ENCODE data around the gene IGLON5.

The IGLON5 gene

DNA sequence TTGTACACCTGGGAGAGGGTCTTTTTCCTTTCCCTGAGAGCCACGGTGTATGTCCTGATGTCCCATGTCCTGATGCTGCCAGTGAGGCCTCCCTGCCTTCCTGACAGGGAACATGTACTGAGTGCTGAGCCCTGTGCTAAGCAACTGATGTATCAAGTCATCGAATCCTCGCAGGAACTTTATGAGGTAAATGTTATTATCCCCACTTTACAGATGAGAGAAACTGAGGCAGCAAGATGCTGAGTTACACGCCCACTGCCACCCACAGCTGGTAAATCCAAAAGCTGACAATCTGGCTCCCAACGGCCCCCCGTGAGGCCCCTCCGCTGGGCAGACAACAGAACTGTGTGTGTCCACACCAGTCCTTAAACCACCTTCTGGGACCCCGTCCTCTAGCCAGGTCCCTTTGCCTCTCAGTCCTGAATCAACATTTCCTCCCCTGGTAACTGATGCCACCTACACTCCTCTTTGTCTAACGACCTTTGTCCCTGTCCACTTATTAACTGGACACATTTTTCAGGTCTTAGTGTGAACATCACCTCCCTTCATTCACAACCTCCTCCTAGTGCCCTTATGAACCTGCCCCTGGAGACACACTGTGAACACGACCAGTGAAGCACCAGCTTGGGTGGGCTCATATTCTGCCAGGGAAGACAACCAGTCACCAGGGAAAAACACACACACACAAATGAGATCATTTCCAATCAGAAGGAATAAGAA, 35.9 kb downstream of the IGLON5 start:
- in situ Hi-C loops (cut with MboI; ENCODE audit: low pct_unique_long_range_greater_than_20kb, low sequenced_read_pairs, unreplicated experiment), result loop anchor here (25.0 kb wide), 1 partner anchor 315 kb away; no protein-coding TSS in a partner anchor
- TF ChIP-seq, protein P1, sequence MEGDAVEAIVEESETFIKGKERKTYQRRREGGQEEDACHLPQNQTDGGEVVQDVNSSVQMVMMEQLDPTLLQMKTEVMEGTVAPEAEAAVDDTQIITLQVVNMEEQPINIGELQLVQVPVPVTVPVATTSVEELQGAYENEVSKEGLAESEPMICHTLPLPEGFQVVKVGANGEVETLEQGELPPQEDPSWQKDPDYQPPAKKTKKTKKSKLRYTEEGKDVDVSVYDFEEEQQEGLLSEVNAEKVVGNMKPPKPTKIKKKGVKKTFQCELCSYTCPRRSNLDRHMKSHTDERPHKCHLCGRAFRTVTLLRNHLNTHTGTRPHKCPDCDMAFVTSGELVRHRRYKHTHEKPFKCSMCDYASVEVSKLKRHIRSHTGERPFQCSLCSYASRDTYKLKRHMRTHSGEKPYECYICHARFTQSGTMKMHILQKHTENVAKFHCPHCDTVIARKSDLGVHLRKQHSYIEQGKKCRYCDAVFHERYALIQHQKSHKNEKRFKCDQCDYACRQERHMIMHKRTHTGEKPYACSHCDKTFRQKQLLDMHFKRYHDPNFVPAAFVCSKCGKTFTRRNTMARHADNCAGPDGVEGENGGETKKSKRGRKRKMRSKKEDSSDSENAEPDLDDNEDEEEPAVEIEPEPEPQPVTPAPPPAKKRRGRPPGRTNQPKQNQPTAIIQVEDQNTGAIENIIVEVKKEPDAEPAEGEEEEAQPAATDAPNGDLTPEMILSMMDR (IDR thresholded peaks at IDR 0.05; ENCODE audit: extremely low read depth, insufficient read depth, missing control alignments), result no peak
- DNase-seq (ENCODE audit: low spot score), result no peak

DNA sequence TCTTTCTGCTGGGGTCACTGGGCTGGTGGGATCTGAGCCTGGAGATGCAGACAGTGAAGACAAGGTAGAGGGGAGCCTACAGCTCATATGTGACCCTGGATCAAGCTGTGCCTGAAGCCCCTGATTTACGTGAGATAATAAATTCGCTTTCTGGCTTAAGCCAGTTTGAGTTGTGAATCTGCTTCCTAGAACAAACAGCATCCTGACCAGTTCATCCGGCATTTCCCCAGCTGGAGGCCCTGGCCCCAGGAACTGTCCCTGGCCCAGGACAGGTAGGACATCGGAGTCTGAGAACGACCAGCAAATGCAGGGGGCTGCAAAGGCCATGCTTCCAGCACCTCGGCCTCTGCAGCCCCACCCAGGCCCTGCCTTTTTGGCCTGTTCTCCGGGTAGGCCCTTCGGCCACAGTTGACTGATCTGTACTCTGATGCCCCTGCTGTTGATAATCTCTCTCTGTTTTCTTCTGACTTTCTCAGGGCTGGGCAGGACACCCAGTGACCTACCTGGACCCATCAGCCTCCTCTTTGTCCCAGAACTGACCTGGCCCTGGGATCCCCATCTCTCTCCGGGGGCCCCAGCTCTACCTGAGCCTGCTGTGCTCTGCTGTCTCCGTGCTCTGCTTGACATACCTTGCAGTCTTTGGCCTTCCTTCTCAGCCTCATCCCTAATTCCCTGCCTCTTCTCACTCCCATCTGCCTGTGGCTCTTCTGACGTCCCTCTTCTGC, 40.0 kb downstream of the IGLON5 start:
- TF ChIP-seq, protein P1 (IDR thresholded peaks at IDR 0.05; ENCODE audit: extremely low read depth, insufficient read depth, missing control alignments), result no peak
- in situ Hi-C loops (cut with MboI; ENCODE audit: low pct_unique_long_range_greater_than_20kb, low sequenced_read_pairs, unreplicated experiment), result no loop called here
- no peak for DNase-seq (ENCODE audit: low spot score)

DNA sequence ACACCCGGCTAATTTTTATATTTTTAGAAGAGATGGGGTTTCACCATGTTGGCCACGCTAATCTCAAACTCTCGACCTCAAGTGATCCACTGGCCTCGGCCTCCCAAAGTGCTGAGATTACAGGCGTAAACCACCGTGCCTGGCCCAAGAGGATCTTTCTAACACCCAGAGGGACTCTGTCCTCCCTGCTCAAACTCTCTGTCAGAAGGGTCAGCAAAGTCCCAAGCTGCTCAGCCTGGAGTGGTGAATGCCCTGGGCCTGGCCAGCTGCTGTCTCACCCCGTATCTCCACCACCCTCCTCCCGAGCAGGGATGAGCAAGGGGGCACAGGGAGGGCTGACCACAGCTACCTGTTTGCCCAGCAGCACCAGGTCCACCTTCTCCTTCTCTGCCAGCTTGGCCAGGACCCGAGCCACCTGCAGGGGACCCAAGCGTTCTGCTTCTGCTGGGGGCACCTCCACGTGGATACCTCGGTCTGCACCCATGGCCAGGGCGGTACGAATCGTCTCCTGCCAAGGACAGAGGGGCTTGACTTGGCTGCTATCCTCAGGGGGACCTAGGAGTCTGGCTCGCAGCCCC, 41.4 kb downstream of the IGLON5 start:
- TF ChIP-seq, protein P1 (IDR thresholded peaks at IDR 0.05; ENCODE audit: extremely low read depth, insufficient read depth, missing control alignments), result no peak
- DNase-seq (ENCODE audit: low spot score), result no peak
- in situ Hi-C loops (cut with MboI; ENCODE audit: low pct_unique_long_range_greater_than_20kb, low sequenced_read_pairs, unreplicated experiment), result no loop called here

DNA sequence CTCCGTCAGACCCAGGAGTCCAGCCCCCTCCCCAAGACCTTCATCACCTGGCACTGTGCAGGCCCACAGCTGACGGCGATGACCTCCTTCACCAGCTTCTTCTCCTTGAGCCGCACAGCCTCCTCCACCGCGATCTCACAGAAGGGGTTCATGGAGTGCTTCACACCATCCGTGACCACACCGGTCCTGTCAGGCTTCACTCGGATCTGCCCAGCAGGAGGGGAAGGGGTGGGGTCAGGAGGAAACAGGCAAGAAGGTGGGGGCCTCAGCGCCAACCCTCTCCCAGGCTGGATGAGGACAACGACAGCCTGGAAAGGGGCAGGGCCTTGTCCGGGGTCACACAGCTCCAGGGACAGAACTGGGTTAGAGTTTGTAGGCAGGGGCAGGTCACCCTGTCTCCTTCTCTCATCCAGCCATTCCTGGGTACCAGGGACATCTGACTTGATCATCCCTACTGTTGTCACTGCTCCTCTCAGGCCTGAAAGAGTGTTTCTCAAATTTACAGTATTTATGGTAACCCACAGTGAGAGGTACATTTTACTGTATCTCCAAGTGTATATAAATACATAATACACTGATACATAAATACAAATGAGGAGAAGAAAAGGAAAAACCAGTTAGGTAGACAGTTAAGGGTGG, 42.8 kb downstream of the IGLON5 start:
- TF ChIP-seq, protein P1 (IDR thresholded peaks at IDR 0.05; ENCODE audit: extremely low read depth, insufficient read depth, missing control alignments), result no peak
- in situ Hi-C loops (cut with MboI; ENCODE audit: low pct_unique_long_range_greater_than_20kb, low sequenced_read_pairs, unreplicated experiment), result no loop called here
- DNase-seq (ENCODE audit: low spot score), result no peak

DNA sequence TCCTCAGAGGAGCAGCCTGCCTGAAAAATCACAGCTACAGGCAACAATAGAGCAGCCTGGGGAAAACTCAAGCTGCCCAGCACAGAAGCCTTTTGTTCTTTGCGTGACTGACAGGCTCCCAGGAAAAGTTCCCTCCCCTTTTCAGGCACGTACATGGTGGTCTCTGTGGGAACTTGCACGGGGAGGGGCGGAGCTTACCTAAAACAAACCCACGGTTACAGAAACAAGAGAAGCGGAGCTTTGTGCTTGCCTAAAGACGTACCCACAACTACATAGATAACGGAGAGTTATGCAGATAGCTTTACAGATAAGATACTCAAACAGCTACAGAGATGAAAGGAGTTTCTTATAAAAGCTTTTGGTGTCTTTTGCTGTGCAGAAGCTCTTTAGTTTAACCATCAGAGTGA, 43.3 kb downstream of the IGLON5 start:
- TF ChIP-seq, protein P1 (IDR thresholded peaks at IDR 0.05; ENCODE audit: extremely low read depth, insufficient read depth, missing control alignments), result no peak
- DNase-seq (ENCODE audit: low spot score), result no peak
- in situ Hi-C loops (cut with MboI; ENCODE audit: low pct_unique_long_range_greater_than_20kb, low sequenced_read_pairs, unreplicated experiment), result no loop called here

DNA sequence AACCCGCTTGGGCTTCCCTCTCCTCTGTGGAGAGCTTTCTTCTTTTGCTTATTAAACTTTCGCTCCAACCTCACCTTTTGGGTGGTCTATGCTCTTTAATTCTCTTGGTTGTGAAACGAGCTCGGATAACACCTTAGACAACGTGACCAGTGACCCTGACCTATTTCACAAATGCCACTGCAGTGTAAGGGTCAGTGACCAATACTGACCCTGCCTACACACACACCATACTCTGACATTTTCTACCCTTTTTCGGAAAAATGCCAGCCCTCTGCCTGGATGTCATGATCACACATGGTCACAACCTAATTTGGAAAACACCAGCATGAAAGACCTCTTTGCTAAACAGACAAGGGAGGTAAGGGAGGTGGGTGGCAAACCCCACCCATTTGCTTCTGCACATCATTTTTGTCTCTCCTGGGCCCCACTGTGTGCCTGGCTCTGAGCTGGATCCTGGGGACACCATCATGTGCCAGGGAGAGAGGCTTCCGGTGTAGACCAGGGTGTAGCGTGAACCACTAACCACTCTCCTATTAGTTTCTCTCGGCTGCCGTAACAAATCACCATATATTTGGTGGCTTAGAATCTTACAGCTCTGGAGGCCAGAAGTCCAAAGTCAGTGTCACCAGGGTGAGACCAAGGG, 44.8 kb downstream of the IGLON5 start:
- DNase-seq (ENCODE audit: low spot score), result no peak
- TF ChIP-seq, protein P1 (IDR thresholded peaks at IDR 0.05; ENCODE audit: extremely low read depth, insufficient read depth, missing control alignments), result no peak
- in situ Hi-C loops (cut with MboI; ENCODE audit: low pct_unique_long_range_greater_than_20kb, low sequenced_read_pairs, unreplicated experiment), result no loop called here

Measured in GM13977 (cell line).